Kidney (tissue), 14 donors: ENCODE results near the gene TOP2B. TPM values are rescaled to one million over a fixed set of nuclear protein-coding genes. Genes with fewer than 3 reads are reported as not detected.

Experiments
- DNase-seq, 5 donors: peaks; one replicate each; pipeline ENCODE4 v3.0.0-alpha.2; 2013 to 2020
- FAIRE-seq: peaks from 2 replicates; lab custom pipeline; 2012; peaks lifted over from hg19 to GRCh38; lab: Jason Lieb, UNC
- H3K27ac ChIP-seq, 2 donors: one replicate each; pipeline ENCODE4 v1.7.0; 2013; ENCODE audit warnings: low read depth in 2 of 2, low read length in 2 of 2, inconsistent platforms in 1 of 2
- H3K27me3 ChIP-seq: one replicate; pipeline ENCODE4 v1.7.1; 2013; ENCODE audit warnings: low read length, inconsistent platforms; ENCODE audit not compliant: control insufficient read depth, insufficient read depth
- H3K36me3 ChIP-seq, 3 donors: one replicate each; pipeline versions ENCODE4 v1.7.0 to v1.7.1; 2013; ENCODE audit warnings: low read length in 3 of 3, control low read depth in 1 of 3, inconsistent platforms in 1 of 3; ENCODE audit not compliant: insufficient read depth in 3 of 3, control insufficient read depth in 2 of 3
- H3K4me1 ChIP-seq, 3 donors: one replicate each; pipeline versions ENCODE4 v1.7.0 to v1.7.1; 2013; ENCODE audit warnings: low read length in 3 of 3, inconsistent platforms in 1 of 3, low read depth in 1 of 3; ENCODE audit not compliant: control insufficient read depth in 2 of 3, insufficient read depth in 2 of 3
- H3K4me3 ChIP-seq, 3 donors: one replicate each; pipeline versions ENCODE4 v1.7.0 to v1.8.1; 2013; ENCODE audit warnings: low read length in 3 of 3, control low read depth in 1 of 3, inconsistent platforms in 1 of 3
- H3K9ac ChIP-seq, 3 donors: one replicate each; pipeline versions ENCODE4 v1.7.0 to v1.7.1; 2013; ENCODE audit warnings: low read length in 3 of 3, control low read depth in 1 of 3, inconsistent platforms in 1 of 3
- H3K9me3 ChIP-seq, 3 donors: one replicate each; pipeline versions ENCODE4 v1.7.0 to v1.7.1; 2013; ENCODE audit warnings: low read length in 3 of 3, control low read depth in 1 of 3, inconsistent platforms in 1 of 3; ENCODE audit not compliant: control insufficient read depth in 2 of 3, insufficient read depth in 1 of 3
- intact Hi-C: fragments of 100-400 bp; cut with DNase I; formaldehyde crosslinking; loops from one replicate; pipeline ENCODE4 v1.11.1; 2022
- polyA plus RNA-seq: library from polyadenylated mRNA; stranded (reverse); fragments of 350-450 nt; fragmentation: Illumina TruSeq; extraction: RNeasy Lipid Tissue Mini Kit (QIAGEN cat#74804); gene quantifications from one replicate; pipeline ENCODE4 v1.2.3, GENCODE V29; 2014; ENCODE audit warnings: low read depth, low replicate concordance; ENCODE audit not compliant: insufficient read depth
- total RNA-seq: library from RNA; stranded (reverse); fragmentation: NEBNext Ultra II Directional; extraction: Animal tissue kit (Norgen Biotek cat#: 25700); gene quantifications from one replicate; pipeline ENCODE4 v1.2.1, GENCODE V29; 2021
- TF ChIP-seq, protein P1 (sequence below): IDR thresholded peaks from 3 replicates; pipeline ENCODE4 v1.5.1; 2012; ENCODE audit warnings: mild to moderate bottlenecking, moderate library complexity, borderline replicate concordance; ENCODE audit not compliant: insufficient read depth; ENCODE audit errors: extremely low read depth
- donor health status: control.
- donor health status: control.
- donor health status: control.
- donor health status: control.
- donor health status: control.
- donor health status: DM: yes; HTN: yes; CAD: no.
- donor health status: Normal renal cell carcinoma (clear cell type).

The TOP2B gene
- total and polyA plus RNA-seq, 2 donors from 2014 or later, result 55.0 to 109 TPM

GRCh38 chr3:25593001-25593400 lies 71.7 kb downstream of the TOP2B start:
- Histone ChIP-seq H3K9ac (peak overlapping the region in 1 of 3 donors; percentile 46), H3K36me3 (peaks cover 0 to 14% (median 6%) of the 10 kb centered on the region in 3 donors), H3K4me3 (no peak overlapping the region), H3K27me3 (no peaks in the 10 kb centered on the region), H3K9me3 (no peaks in the 10 kb centered on the region), H3K27ac (peak overlapping the region; percentile 45 to 74), H3K4me1 (peaks cover 7 to 20% (median 17%) of the 10 kb centered on the region in 3 donors)
- intact Hi-C loops, result loop anchor here (10.0 kb wide), 1 partner anchor 818 kb away; no protein-coding TSS in a partner anchor
- TF ChIP-seq, protein P1, sequence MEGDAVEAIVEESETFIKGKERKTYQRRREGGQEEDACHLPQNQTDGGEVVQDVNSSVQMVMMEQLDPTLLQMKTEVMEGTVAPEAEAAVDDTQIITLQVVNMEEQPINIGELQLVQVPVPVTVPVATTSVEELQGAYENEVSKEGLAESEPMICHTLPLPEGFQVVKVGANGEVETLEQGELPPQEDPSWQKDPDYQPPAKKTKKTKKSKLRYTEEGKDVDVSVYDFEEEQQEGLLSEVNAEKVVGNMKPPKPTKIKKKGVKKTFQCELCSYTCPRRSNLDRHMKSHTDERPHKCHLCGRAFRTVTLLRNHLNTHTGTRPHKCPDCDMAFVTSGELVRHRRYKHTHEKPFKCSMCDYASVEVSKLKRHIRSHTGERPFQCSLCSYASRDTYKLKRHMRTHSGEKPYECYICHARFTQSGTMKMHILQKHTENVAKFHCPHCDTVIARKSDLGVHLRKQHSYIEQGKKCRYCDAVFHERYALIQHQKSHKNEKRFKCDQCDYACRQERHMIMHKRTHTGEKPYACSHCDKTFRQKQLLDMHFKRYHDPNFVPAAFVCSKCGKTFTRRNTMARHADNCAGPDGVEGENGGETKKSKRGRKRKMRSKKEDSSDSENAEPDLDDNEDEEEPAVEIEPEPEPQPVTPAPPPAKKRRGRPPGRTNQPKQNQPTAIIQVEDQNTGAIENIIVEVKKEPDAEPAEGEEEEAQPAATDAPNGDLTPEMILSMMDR, result no peak
- DNase-seq, result peak in 2 of 5 donors; percentile 10 to 42
- FAIRE-seq, result no peak

GRCh38 chr3:25592510-25592968 lies 72.2 kb downstream of the TOP2B start:
- Histone ChIP-seq H3K4me1 (peaks cover 7 to 20% (median 17%) of the 10 kb centered on the region in 3 donors), H3K27ac (peak overlapping the region; percentile 45 to 74), H3K9me3 (no peaks in the 10 kb centered on the region), H3K36me3 (peaks cover 0 to 14% (median 6%) of the 10 kb centered on the region in 3 donors), H3K9ac (peak overlapping the region in 1 of 3 donors; percentile 46), H3K27me3 (no peaks in the 10 kb centered on the region), H3K4me3 (no peak overlapping the region)
- DNase-seq (peak in 4 of 5 donors; percentile 22 to 87 (median 40)), FAIRE-seq (no peak)
- intact Hi-C loops, result loop anchor here (10.0 kb wide), 1 partner anchor 818 kb away; no protein-coding TSS in a partner anchor
- TF ChIP-seq, protein P1, result no peak

GRCh38 chr3:25589783-25590258 lies 74.9 kb downstream of the TOP2B start:
- H3K27ac ChIP-seq, result no peak overlapping the region
- intact Hi-C loops, result loop anchor here (10.0 kb wide), 1 partner anchor 815 kb away; no protein-coding TSS in a partner anchor
- peaks cover 7 to 20% (median 17%) of the 10 kb centered on the region in 3 donors for H3K4me1 ChIP-seq
- no peak overlapping the region for H3K4me3 ChIP-seq
- FAIRE-seq (no peak), DNase-seq (no peak)
- H3K9me3 ChIP-seq, result no peaks in the 10 kb centered on the region
- no peaks in the 10 kb centered on the region for H3K27me3 ChIP-seq
- TF ChIP-seq, protein P1, result no peak
- no peak overlapping the region for H3K9ac ChIP-seq
- H3K36me3 ChIP-seq, result peaks cover 0 to 10% (median 0%) of the 10 kb centered on the region in 3 donors
